A172 (cell line): ENCODE results near the gene TMF1. TPM values are rescaled to one million over a fixed set of nuclear protein-coding genes. Genes with fewer than 3 reads are reported as not detected.
A peak's percentile ranks its signal among the peaks of the same experiment; 100 is the strongest.

Source experiments
- DNase-seq: peaks from one replicate; pipeline ENCODE4 v3.0.0-alpha.2; 2015; ENCODE audit warnings: low spot score
- total RNA-seq: library from RNA; depleted of rRNA; stranded (reverse); fragments of >200 nt; shearing (Covaris generic); gene quantifications from 2 replicates; pipeline ENCODE4 v1.2.3, GENCODE V29; 2014; rRNA removed

Gene TMF1
- total RNA-seq, 1 experiment from 2014 or later: 24.4 TPM

GRCh38 chr3:68984011-68984530, 68.1 kb downstream of the TMF1 start:
- no peak for DNase-seq

- DNase-seq: no peak
Observed at GRCh38 chr3:68977486-68978167, 74.5 kb downstream of the TMF1 start.

- no peak for DNase-seq
Observed at GRCh38 chr3:68974711-68975110, 77.4 kb downstream of the TMF1 start.

- no peak for DNase-seq
Observed at GRCh38 chr3:68973639-68974038, 78.5 kb downstream of the TMF1 start.

GRCh38 chr3:68972358-68972979, 79.7 kb downstream of the TMF1 start:
- peak; percentile 46 for DNase-seq

Other genes with a start within 250 kb of the TMF1 start
- not detected in 2 replicates for gene TAFA4, start 119.8 kb downstream of the TMF1 start, total RNA-seq
- 16.8 and 16.9 TPM in 2 replicates for gene EOGT, start 38.6 kb downstream of the TMF1 start, total RNA-seq
- gene UBA3, start 28.0 kb upstream of the TMF1 start, total RNA-seq: 75.4 and 83.1 TPM in 2 replicates
- 99.7 and 109 TPM in 2 replicates for gene ARL6IP5, start 32.6 kb upstream of the TMF1 start, total RNA-seq
- gene LMOD3, start 70.3 kb upstream of the TMF1 start, total RNA-seq: not detected in 2 replicates